ENCODE measurements around the gene SPANXD.
"Not testable (repeated sequence)": the region's sequence is repeated elsewhere in the genome, so short reads cannot be mapped to it uniquely, and the experiment has no call there.

The SPANXD gene

GRCh38 chrX:141698639-141699038, at the start of gene SPANXD:
Gene SPANXD (minus strand): TSS chrX:141698739. CDS start chrX:141698405, 334 bp downstream.
- DNase-seq: not testable (repeated sequence)

- DNase-seq: no peak
Observed at GRCh38 chrX:141742666-141743065, 44.1 kb upstream of the SPANXD start.

GRCh38 chrX:141736656-141737055, 38.1 kb upstream of the SPANXD start:
- no peak for DNase-seq

- DNase-seq: no peak
Observed at GRCh38 chrX:141733371-141733770, 34.8 kb upstream of the SPANXD start.

- DNase-seq: no peak
Observed at GRCh38 chrX:141732031-141732430, 33.5 kb upstream of the SPANXD start.

- DNase-seq: no peak
Observed at GRCh38 chrX:141724186-141724585, 25.6 kb upstream of the SPANXD start.

GRCh38 chrX:141714680-141715079, 16.1 kb upstream of the SPANXD start:
- DNase-seq: no peak

- no peak for DNase-seq
Observed at GRCh38 chrX:141701072-141701471, 2.5 kb upstream of the SPANXD start.

GRCh38 chrX:141673946-141674345, 24.6 kb downstream of the SPANXD start:
- no peak for DNase-seq

GRCh38 chrX:141669689-141670088, 28.9 kb downstream of the SPANXD start:
- DNase-seq: peak in 1 of 2 donors; percentile 0

- no peak for DNase-seq
Observed at GRCh38 chrX:141668371-141668770, 30.2 kb downstream of the SPANXD start.

GRCh38 chrX:141662781-141663180, 35.8 kb downstream of the SPANXD start:
- DNase-seq: no peak

- DNase-seq: no peak
Observed at GRCh38 chrX:141652286-141652685, 46.3 kb downstream of the SPANXD start.
